Fibroblast of pulmonary artery (primary cell): Measurements from ENCODE around the gene SPATA21.
A peak's percentile ranks its signal among the peaks of the same experiment; 100 is the strongest.

Source experiments
- DNase-seq: peaks from one replicate; pipeline ENCODE4 v3.0.0-alpha.2; 2010; ENCODE audit warnings: low read depth
- H3K4me3 ChIP-seq: replicated peaks from 2 replicates; pipeline ENCODE4 v1.5.1; 2011; ENCODE audit warnings: low read depth, mild to moderate bottlenecking, control low read depth, low read length, moderate library complexity
- TF ChIP-seq, protein P1 (sequence below): IDR thresholded peaks from 2 replicates; pipeline ENCODE4 v1.5.1; 2011; ENCODE audit warnings: mild to moderate bottlenecking, control low read depth, low read length, inconsistent platforms; ENCODE audit errors: missing control alignments

SPATA21 gene

DNA sequence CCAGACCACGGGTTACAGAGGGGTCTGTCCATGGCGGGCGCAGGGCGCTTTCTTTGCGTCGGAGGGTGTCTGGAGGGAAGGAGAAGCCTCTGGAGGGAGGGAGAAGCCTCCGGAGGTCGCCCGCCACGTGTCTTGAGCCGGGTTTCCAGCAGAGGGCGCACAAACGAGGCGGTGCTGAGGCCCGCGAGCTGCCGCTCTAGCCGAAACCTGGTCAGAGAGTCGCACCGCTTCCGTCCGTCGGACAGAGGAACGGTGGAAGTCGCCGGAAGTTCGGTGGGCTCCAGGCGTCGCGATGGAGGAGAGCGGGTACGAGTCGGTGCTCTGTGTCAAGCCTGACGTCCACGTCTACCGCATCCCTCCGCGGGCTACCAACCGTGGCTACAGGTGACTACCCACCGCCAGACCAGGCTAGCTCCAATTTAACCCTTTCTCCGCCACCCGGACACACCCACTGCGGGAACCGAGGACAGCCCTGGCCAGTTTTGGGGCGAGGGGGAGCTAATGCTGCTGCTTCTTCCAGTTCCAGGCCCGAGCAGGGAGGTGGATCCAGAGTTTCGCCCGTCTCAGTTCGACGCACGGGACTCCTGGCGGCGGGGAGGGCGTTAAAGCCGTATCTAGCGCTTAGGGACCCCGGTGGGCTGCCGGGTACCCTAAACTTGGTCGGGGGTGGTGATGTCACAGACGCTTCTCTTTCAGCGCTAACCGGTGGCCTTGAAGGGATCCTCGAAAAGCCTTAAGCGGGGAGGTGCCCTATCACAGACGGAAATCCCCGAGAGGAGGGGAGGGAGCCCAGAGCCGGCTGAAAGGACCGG is 3.5 kb upstream of the SPATA21 start, which contains the start of gene NECAP2:
NECAP2 (plus strand) TSS at position 255 of the 812 bp plus-strand sequence; CDS start at position 293, 38 bp downstream.
- peak; percentile 95 for DNase-seq
- H3K4me3 ChIP-seq = peak within 1 kb of the TSS; percentile 99
- TF ChIP-seq, protein P1, sequence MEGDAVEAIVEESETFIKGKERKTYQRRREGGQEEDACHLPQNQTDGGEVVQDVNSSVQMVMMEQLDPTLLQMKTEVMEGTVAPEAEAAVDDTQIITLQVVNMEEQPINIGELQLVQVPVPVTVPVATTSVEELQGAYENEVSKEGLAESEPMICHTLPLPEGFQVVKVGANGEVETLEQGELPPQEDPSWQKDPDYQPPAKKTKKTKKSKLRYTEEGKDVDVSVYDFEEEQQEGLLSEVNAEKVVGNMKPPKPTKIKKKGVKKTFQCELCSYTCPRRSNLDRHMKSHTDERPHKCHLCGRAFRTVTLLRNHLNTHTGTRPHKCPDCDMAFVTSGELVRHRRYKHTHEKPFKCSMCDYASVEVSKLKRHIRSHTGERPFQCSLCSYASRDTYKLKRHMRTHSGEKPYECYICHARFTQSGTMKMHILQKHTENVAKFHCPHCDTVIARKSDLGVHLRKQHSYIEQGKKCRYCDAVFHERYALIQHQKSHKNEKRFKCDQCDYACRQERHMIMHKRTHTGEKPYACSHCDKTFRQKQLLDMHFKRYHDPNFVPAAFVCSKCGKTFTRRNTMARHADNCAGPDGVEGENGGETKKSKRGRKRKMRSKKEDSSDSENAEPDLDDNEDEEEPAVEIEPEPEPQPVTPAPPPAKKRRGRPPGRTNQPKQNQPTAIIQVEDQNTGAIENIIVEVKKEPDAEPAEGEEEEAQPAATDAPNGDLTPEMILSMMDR = peak; percentile 79

DNA sequence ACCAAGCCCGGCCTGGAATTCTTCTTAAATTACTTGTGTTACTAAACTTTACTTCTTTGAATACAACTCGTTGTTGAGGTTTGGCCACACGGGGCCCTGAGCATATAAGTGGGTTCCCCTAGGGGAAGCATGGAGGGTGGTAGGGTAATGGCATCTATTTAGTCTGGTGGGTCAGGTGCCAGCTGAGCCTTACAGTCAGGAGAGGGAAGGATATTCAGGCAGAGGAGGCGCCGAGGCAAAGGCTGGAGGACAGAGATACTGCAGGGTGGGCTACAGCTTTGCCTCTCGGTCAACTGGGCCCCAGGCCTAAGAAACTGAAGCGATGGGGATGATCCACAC is 2.9 kb upstream of the SPATA21 start:
- H3K4me3 ChIP-seq = peak overlapping the region; percentile 99
- TF ChIP-seq, protein P1 = no peak
- DNase-seq = no peak

DNA sequence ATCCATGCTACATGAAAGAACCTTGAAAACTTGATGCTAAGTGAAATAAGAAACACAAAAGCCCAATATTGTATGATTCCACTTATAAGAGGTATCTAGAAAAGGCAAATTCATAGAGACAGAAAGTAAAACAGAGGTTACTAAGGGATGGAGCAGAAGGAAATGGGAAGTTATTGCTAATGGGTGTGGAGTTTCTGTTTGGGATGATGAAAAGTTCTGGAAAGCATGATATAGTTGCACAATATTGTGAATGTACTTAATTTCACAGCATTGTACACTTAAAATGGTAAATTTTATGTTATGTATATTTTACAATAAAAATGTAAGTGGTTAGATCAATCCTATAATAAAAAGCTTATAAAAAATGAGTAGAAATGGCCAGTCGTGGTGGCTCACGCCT is 1.7 kb upstream of the SPATA21 start:
- no peak overlapping the region for H3K4me3 ChIP-seq
- no peak for DNase-seq
- TF ChIP-seq, protein P1 = no peak

DNA sequence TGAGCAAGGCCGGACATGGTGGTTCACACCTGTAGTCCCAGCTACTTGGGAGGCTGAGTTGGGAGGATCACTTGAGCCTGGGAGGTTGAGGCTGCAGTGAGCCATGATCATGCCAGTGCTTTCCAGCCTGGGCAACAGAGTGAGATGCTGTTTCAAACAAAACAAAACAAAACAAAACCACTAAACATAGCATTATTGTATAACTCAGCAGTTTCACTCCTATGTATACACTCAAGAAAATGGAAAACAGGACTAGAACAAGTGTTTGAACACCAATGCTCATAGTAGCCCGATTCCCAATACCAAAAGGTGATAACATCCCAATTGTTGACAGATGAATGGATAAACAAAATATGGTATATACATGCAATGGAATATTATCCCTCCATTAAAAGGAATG is 1.3 kb upstream of the SPATA21 start:
- no peak for DNase-seq
- H3K4me3 ChIP-seq = no peak overlapping the region
- TF ChIP-seq, protein P1 = no peak

DNA sequence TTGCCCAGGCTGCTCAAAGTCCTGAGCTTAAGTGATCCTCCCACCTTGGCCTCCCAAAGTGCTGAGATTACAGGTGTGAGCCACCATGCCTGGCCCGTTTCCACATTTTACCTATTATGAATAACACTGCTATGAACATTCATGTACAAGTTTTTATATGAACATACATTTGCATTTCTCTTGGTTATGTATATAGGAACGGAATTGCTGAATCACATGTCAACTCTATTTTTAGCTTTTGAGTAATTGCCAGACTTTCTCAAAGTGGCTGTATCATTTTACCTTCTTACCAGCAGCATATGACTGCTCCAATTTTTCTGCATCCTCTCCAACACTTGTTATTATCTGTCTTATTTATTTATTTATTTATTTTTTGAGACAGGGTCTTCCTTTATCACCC is 2.7 kb downstream of the SPATA21 start:
- H3K4me3 ChIP-seq = no peak overlapping the region
- DNase-seq = peak; percentile 11
- TF ChIP-seq, protein P1 = no peak

DNA sequence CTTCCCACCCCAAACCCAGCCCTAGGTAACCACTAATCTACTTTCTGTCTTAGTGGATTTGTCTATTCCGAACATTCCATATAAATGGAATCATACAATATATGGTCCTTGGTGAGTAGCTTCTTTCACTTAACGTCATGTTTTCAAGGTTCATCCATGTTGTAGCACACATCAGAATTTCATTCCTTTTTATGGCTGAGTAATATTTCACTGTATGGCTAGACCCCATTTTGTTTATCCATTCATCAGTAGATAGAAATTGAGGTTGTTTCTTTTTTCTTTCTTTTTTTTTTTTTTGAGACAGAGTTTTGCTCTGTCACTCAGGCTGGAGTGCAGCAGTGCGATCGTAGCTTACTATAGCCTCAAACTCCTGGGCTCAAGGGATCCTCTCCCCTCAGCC is 3.2 kb downstream of the SPATA21 start:
- no peak for DNase-seq
- TF ChIP-seq, protein P1 = no peak

DNA sequence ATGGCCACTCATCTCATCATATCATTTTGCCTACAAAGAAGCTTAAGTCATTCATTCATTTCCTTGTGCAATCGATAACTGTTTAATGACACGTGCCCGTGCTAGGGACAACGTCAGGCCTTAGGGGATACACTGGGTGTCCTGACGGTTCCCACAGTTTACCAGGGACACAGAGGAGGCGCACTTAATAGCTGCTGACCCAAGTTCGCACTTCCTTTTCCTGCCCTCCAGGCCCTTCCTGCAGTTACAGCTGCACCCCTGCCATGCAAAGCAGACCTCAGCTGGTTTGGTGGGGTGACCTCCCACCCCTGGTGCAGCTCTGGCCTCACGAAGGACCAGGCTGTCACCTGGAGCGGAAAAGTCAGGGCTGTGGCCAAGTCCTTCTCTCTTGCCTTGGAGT is 4.2 kb downstream of the SPATA21 start:
- no peak for DNase-seq
- no peak overlapping the region for H3K4me3 ChIP-seq
- TF ChIP-seq, protein P1 = no peak

More for the DNA sequence above, 3.2 kb downstream of the SPATA21 start:
- H3K4me3 ChIP-seq = no peak overlapping the region
